HepG2 (cell line): Measurements from ENCODE around the gene VARS1. TPM values are rescaled to one million over a fixed set of nuclear protein-coding genes. Genes with fewer than 3 reads are reported as not detected.

Experiments
- AKNA ChIP-seq: sonication (generic); formaldehyde crosslinking; IDR thresholded peaks from 2 replicates; pipeline ENCODE4 v1.4.0; 2020; ENCODE audit warnings: missing genetic modification reagents, borderline replicate concordance
- ATF7-NPFF ChIP-seq: sonication (generic); formaldehyde crosslinking; IDR thresholded peaks from 2 replicates; pipeline ENCODE4 v1.8.1; 2023; ENCODE audit warnings: mild to moderate bottlenecking, low read depth, missing genetic modification reagents, moderate library complexity
- ELF3 ChIP-seq: IDR thresholded peaks from 2 replicates; pipeline ENCODE4 v1.6.1; 2016; ENCODE audit warnings: missing genetic modification reagents, missing compliant biosample characterization
- ELK4 ChIP-seq: sonication (generic); formaldehyde crosslinking; IDR thresholded peaks from 2 replicates; pipeline ENCODE4 v1.9.0; 2021; ENCODE audit warnings: missing genetic modification reagents, borderline replicate concordance
- HOXA9 ChIP-seq: sonication (generic); formaldehyde crosslinking; IDR thresholded peaks from 2 replicates; pipeline ENCODE4 v1.8.1; 2022; ENCODE audit warnings: missing genetic modification reagents, mild to moderate bottlenecking, moderate library complexity, borderline replicate concordance
- MTERF4 ChIP-seq: sonication (generic); formaldehyde crosslinking; IDR thresholded peaks from 2 replicates; pipeline ENCODE4 v1.8.0; 2023; ENCODE audit warnings: mild to moderate bottlenecking, missing genetic modification reagents
- MXD4 ChIP-seq: IDR thresholded peaks from 2 replicates; pipeline ENCODE4 v1.6.1; 2016; ENCODE audit warnings: mild to moderate bottlenecking, missing biosample characterization, missing genetic modification reagents
- NR2F6 ChIP-seq, 2 experiments: IDR thresholded peaks; 2 replicates each; pipeline ENCODE4 v1.6.1; 2016; ENCODE audit warnings: antibody characterized with exemption in 1 of 2, mild to moderate bottlenecking in 1 of 2
- POGK ChIP-seq: sonication (generic); formaldehyde crosslinking; conservative IDR thresholded peaks from 2 replicates; pipeline ENCODE4 v1.8.0; 2022; ENCODE audit warnings: mild to moderate bottlenecking, moderate library complexity, missing genetic modification reagents
- SIX1 ChIP-seq: sonication (generic); formaldehyde crosslinking; IDR thresholded peaks from 2 replicates; pipeline ENCODE4 v1.4.0; 2020; ENCODE audit warnings: missing genetic modification reagents, borderline replicate concordance
- SRSF1 ChIP-seq: fragments of 200-400 bp; formaldehyde crosslinking; optimal IDR thresholded peaks from 2 replicates; pipeline ENCODE3; 2017; ENCODE audit warnings: mild to moderate bottlenecking, low read depth, low read length, moderate library complexity
- ZBTB25 ChIP-seq: IDR thresholded peaks from 2 replicates; pipeline ENCODE4 v1.6.1; 2018; ENCODE audit warnings: missing genetic modification reagents
- ZKSCAN1 ChIP-seq: fragments of 150-350 bp; IDR thresholded peaks from 2 replicates; pipeline ENCODE4 v1.6.1; 2014; ENCODE audit warnings: low read length
- ZNF138 ChIP-seq: sonication (generic); formaldehyde crosslinking; IDR thresholded peaks from 2 replicates; pipeline ENCODE4 v1.5.0; 2020; ENCODE audit warnings: mild to moderate bottlenecking, low read depth, missing genetic modification reagents
- ZNF205 ChIP-seq: IDR thresholded peaks from 2 replicates; pipeline ENCODE4 v1.6.1; 2018; ENCODE audit warnings: missing biosample characterization, missing genetic modification reagents
- ZNF577 ChIP-seq: sonication (generic); formaldehyde crosslinking; IDR thresholded peaks from 2 replicates; pipeline ENCODE4 v1.4.0; 2020; ENCODE audit warnings: mild to moderate bottlenecking, low read depth, missing genetic modification reagents, borderline replicate concordance
- ZNF580 ChIP-seq: IDR thresholded peaks from 2 replicates; pipeline ENCODE4 v1.6.1; 2016; ENCODE audit warnings: low read depth, borderline replicate concordance
- ZNF652 ChIP-seq: IDR thresholded peaks from 2 replicates; pipeline ENCODE4 v1.6.1; 2016; ENCODE audit warnings: low read depth, borderline replicate concordance
- polyA plus RNA-seq, 8 experiments: library from polyadenylated mRNA; depleted of rRNA in 3 of 8; stranded (reverse) in 7 of 8; unstranded in 1 of 8; fragments of >200 nt; fragmentation: Illumina TruSeq in 4 of 8; extraction: Trizol in 4 of 8; gene quantifications; 2 replicates each; pipeline versions ENCODE4 v1.2.1 to v1.2.3, GENCODE V29; 2011 to 2016; ENCODE audit warnings: low read depth in 4 of 8, missing spikeins in 1 of 8, mixed read lengths in 1 of 8; ENCODE audit not compliant: insufficient read depth in 1 of 8
- total RNA-seq, 5 experiments: library from RNA; depleted of rRNA; stranded (reverse); fragments of >200 nt; fragmentation: Illumina TruSeq; extraction: Trizol; gene quantifications; 2 replicates each; pipeline ENCODE4 v1.2.3, GENCODE V29; 2016; ENCODE audit warnings: low read depth in 1 of 5

The VARS1 gene
- total and polyA plus RNA-seq, 2 of the 13 experiments (the other 11 are each of a cell fraction or from before 2014, with no cell fraction given): 14.7 to 56.1 TPM

GRCh38 chr6:31794866-31795615 lies 511 bp downstream of the VARS1 start (continued):
- TF ChIP-seq ZNF138 (CRISPR knock-in tag): no peak; the same call in 1 of the 2 replicates
- no peak for TF ChIP-seq ZNF652
- TF ChIP-seq SRSF1: peak; percentile 73
- peak; percentile 37; the same call in 1 of the 2 replicates for TF ChIP-seq ATF7-NPFF (CRISPR knock-in tag)
- 0 out of 2 replicates have a peak, but pooled peaks have one; percentile 12 for TF ChIP-seq ZNF580 (CRISPR knock-in tag)
- 0 out of 2 replicates have a peak, but pooled peaks have one; percentile 16 for TF ChIP-seq ZBTB25 (CRISPR knock-in tag)
- 0 out of 2 replicates have a peak, but pooled peaks have one; percentile 14 for TF ChIP-seq HOXA9
- TF ChIP-seq ZNF577 (CRISPR knock-in tag): peak; percentile 83; the same call in 1 of the 2 replicates
- no peak for TF ChIP-seq MXD4 (CRISPR knock-in tag)
- TF ChIP-seq NR2F6 (IDR thresholded peaks at IDR 0.05): no peak
- no peak for TF ChIP-seq NR2F6 (CRISPR knock-in tag; IDR thresholded peaks at IDR 0.05)
- TF ChIP-seq MTERF4 (CRISPR knock-in tag): 0 out of 2 replicates have a peak, but pooled peaks have one; percentile 14
- TF ChIP-seq ELF3 (CRISPR knock-in tag): no peak
- TF ChIP-seq POGK (CRISPR knock-in tag): peak; percentile 38; the same call in 1 of the 2 replicates
- no peak for TF ChIP-seq SIX1 (CRISPR knock-in tag)
- no peak for TF ChIP-seq ZKSCAN1
- no peak for TF ChIP-seq ZNF205
- no peak for TF ChIP-seq ELK4 (CRISPR knock-in tag)
- peak; percentile 71; the same call in 1 of the 2 replicates for TF ChIP-seq AKNA
